Subcutaneous abdominal adipose tissue (tissue), 5 donors: ENCODE data around the gene CAMK2G.

ENCODE experiments used
- H3K27ac ChIP-seq: one replicate; pipeline ENCODE4 v1.7.0; 2013; ENCODE audit warnings: low read depth, mild to moderate bottlenecking, inconsistent platforms, low read length, moderate library complexity
- H3K27me3 ChIP-seq, 5 donors: one replicate each; pipeline ENCODE4 v1.7.0; 2013; ENCODE audit warnings: low read length in 5 of 5, inconsistent platforms in 1 of 5; ENCODE audit not compliant: control insufficient read depth in 5 of 5, insufficient read depth in 4 of 5
- H3K36me3 ChIP-seq, 5 donors: one replicate each; pipeline ENCODE4 v1.7.0; 2013; ENCODE audit warnings: low read length in 5 of 5; ENCODE audit not compliant: control insufficient read depth in 5 of 5, insufficient read depth in 5 of 5
- H3K4me1 ChIP-seq, 5 donors: one replicate each; pipeline ENCODE4 v1.7.0; 2013; ENCODE audit warnings: low read length in 5 of 5, mild to moderate bottlenecking in 3 of 5, moderate library complexity in 1 of 5; ENCODE audit not compliant: control insufficient read depth in 5 of 5, insufficient read depth in 5 of 5
- H3K4me3 ChIP-seq, 5 donors: one replicate each; pipeline ENCODE4 v1.7.0; 2013; ENCODE audit warnings: low read length in 5 of 5, low read depth in 1 of 5
- H3K9ac ChIP-seq, 5 donors: one replicate each; pipeline ENCODE4 v1.7.0; 2013; ENCODE audit warnings: low read length in 5 of 5, mild to moderate bottlenecking in 4 of 5, moderate library complexity in 3 of 5
- H3K9me3 ChIP-seq, 5 donors: one replicate each; pipeline ENCODE4 v1.7.0; 2013; ENCODE audit warnings: low read length in 5 of 5; ENCODE audit not compliant: control insufficient read depth in 5 of 5
- donor health status: healthy.
- donor health status: healthy.
- donor health status: healthy.
- donor health status: healthy.
- donor health status: healthy.

The CAMK2G gene

DNA sequence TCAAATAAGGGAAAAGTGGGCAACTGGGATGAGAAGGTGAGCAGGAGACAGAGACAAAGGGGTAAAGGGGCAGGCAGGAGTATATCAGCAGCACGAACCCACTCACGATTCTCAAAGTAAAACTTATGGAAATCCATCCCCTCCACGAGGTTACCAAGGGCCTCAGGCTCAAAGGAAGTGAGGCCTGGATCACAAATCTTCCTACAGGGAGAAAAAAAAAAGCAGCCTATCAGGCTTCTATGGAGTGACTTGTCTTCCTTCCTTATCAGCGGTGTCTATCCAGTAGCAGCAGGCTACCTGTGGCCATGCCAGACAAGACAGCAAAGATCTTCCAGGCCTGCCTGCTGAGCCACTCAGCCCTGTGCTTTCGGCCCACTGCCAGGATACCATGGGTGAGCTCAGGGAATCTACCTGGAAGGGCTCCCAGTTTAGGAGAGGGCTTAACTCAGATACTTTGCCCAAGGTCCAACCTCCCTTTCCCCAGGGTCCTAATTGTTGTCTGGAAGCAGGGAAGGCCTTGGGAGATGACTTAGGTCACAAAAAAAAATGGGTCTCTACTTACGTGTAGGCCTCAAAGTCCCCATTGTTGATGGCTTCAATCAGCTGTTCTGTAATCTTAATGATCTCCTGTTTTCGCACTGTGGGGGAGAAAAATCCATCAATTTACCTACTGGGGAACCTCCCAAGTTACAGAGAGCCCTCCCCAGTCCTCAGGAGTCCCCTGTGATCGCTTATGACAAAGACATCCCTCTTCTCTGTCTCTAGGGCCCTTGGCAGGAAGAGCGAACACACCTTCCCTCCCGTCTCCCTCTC is 57.2 kb downstream of the CAMK2G start:
- no peak overlapping the region for H3K9ac ChIP-seq
- H3K9me3 ChIP-seq: no peaks in the 10 kb centered on the region
- no peak overlapping the region for H3K4me3 ChIP-seq
- no peaks in the 10 kb centered on the region for H3K27me3 ChIP-seq
- H3K36me3 ChIP-seq: peaks cover 3 to 77% (median 41%) of the 10 kb centered on the region in 5 donors
- H3K4me1 ChIP-seq: peaks cover 0 to 24% (median 18%) of the 10 kb centered on the region in 5 donors
- peak overlapping the region; percentile 27 for H3K27ac ChIP-seq

DNA sequence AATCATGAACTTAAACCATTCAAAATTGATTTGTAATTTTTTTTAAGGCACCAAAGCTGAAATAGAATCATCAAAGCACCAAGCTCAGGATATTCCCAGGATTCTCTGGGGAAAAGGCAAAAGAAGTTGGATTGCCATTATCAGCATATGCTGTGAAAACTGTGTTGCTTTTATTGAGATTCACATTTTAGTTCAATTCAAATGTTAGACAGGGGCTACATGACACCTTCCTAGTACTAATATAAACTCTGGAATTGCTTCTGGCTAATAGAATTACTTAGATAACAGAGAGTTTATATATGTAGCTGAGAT is 58.7 kb downstream of the CAMK2G start:
- no peak overlapping the region for H3K4me3 ChIP-seq
- peaks cover 3 to 66% (median 34%) of the 10 kb centered on the region in 5 donors for H3K36me3 ChIP-seq
- H3K27me3 ChIP-seq: no peaks in the 10 kb centered on the region
- peak overlapping the region; percentile 3 for H3K27ac ChIP-seq
- H3K4me1 ChIP-seq: peaks cover 0 to 25% (median 20%) of the 10 kb centered on the region in 5 donors
- H3K9me3 ChIP-seq: no peaks in the 10 kb centered on the region
- no peak overlapping the region for H3K9ac ChIP-seq

DNA sequence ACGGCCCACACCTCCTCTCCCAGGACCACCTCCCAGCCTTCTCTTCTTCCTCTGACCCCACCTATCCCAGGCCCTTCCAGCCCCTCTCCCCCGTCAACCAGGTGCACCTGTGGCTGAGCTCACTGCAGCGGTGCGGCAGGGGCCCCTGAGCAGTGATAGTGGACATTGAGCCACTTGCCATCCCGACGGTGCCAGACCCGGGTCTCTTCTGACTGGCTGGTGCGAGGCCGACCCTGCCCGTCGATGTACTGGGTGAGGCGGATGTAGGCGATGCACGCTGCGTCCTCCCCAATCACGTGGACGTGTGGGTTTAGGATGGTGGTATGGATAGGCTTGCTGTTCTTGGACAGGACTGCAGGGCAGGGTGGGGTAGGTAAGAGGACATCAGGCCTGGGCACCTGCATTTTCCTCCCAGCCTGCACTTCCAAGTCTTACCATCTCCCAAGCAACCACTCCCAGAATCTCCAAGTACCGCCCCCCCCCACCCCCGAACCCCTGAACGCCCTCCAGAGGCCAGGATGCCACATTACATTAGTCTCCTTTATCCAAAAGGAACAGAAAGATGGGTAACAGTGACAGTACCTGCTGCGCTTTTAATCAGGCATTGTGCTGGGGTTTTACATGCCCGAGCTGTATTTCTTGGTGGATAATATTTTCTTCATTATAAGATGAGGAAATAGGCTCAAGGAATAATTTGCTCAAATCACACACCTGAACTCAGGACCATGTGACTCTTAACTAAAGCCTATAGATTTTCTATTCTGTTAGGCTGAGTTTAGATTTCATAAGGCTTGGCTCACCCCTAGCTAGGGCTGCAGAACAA is 59.2 kb downstream of the CAMK2G start:
- no peak overlapping the region for H3K9ac ChIP-seq
- no peak overlapping the region for H3K27ac ChIP-seq
- H3K4me3 ChIP-seq: no peak overlapping the region
- H3K36me3 ChIP-seq: peaks cover 3 to 66% (median 34%) of the 10 kb centered on the region in 5 donors
- H3K9me3 ChIP-seq: no peaks in the 10 kb centered on the region
- peaks cover 0 to 31% (median 25%) of the 10 kb centered on the region in 5 donors for H3K4me1 ChIP-seq
- H3K27me3 ChIP-seq: no peaks in the 10 kb centered on the region

DNA sequence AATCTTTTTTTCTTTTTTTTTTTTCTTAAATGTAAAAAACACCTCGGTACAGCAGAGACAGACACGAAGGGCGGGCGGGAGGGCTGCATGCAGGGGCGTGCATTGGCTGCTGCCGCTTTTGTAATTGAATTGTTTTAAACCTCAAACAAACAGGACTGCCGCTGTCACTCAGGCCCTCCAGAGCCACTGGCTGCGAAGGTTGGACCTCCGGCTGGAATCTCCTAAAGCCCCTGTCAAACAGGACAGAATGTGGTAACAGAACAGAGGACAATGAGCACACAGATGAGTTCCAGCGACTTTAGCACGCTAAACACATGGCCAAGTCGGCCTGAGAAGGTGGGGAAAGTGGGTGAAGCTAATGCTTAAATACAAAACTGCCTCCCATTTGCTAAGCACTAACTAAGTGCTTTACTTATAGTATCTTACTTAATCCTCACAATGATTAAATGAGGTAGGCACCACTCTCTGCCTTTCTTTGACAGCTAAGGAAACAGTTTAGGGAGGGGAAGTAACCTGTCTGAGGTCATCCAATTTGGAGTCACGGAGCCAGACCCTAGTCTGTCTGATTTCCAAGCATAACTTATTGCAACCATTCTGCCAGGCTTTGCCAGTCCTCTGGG is 60.0 kb downstream of the CAMK2G start:
- no peak overlapping the region for H3K9ac ChIP-seq
- peaks cover 0 to 38% (median 29%) of the 10 kb centered on the region in 5 donors for H3K4me1 ChIP-seq
- no peaks in the 10 kb centered on the region for H3K27me3 ChIP-seq
- H3K4me3 ChIP-seq: no peak overlapping the region
- peaks cover 3 to 59% (median 34%) of the 10 kb centered on the region in 5 donors for H3K36me3 ChIP-seq
- no peak overlapping the region for H3K27ac ChIP-seq
- H3K9me3 ChIP-seq: no peaks in the 10 kb centered on the region

DNA sequence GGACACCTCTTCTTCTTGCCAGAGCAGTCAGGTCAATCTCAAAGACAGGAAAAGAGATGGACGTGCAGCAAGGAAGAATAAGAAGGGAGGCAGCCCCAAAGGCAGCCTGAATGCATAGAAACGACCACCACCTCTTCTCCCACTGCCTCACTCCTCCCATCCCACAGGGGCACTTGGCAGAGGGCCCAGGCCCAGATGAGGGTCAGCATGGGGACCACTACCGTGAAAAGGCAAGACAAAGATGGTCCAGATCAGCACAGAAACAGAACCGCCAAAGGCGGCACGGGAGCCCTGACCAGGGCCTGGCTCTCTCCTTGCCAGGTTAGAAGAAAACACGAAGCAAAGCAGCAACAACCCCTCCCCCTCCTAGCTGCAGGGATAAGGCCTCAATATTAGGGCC is 61.0 kb downstream of the CAMK2G start:
- H3K4me1 ChIP-seq: peaks cover 0 to 35% (median 29%) of the 10 kb centered on the region in 5 donors
- H3K9ac ChIP-seq: no peak overlapping the region
- no peaks in the 10 kb centered on the region for H3K9me3 ChIP-seq
- H3K4me3 ChIP-seq: no peak overlapping the region
- no peaks in the 10 kb centered on the region for H3K27me3 ChIP-seq
- H3K36me3 ChIP-seq: peaks cover 3 to 56% (median 33%) of the 10 kb centered on the region in 5 donors
- H3K27ac ChIP-seq: no peak overlapping the region

DNA sequence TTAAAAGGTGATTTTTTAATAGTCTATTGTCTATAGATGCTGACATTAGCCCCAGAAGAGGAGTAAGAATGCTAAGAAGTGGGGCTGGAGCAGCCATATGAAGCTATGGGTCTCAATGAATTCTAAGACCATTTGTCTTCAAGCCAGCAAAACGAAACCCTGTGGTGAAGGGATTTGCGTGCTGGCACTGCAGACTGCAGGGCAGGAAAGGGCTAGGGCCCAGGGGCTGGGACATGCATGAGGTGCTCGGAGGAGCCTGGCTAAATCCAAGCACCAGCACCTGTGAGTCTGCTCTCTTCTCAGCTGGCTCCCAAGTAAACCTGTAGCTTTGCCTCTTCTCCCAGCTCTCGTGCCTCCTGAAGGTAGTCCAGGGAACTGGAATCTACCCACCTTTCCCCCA is 61.7 kb downstream of the CAMK2G start:
- Histone ChIP-seq H3K27me3 (no peaks in the 10 kb centered on the region), H3K27ac (no peak overlapping the region), H3K9me3 (no peaks in the 10 kb centered on the region), H3K4me3 (no peak overlapping the region), H3K9ac (no peak overlapping the region), H3K4me1 (peaks cover 0 to 35% (median 27%) of the 10 kb centered on the region in 5 donors), H3K36me3 (peaks cover 3 to 56% (median 39%) of the 10 kb centered on the region in 5 donors)

DNA sequence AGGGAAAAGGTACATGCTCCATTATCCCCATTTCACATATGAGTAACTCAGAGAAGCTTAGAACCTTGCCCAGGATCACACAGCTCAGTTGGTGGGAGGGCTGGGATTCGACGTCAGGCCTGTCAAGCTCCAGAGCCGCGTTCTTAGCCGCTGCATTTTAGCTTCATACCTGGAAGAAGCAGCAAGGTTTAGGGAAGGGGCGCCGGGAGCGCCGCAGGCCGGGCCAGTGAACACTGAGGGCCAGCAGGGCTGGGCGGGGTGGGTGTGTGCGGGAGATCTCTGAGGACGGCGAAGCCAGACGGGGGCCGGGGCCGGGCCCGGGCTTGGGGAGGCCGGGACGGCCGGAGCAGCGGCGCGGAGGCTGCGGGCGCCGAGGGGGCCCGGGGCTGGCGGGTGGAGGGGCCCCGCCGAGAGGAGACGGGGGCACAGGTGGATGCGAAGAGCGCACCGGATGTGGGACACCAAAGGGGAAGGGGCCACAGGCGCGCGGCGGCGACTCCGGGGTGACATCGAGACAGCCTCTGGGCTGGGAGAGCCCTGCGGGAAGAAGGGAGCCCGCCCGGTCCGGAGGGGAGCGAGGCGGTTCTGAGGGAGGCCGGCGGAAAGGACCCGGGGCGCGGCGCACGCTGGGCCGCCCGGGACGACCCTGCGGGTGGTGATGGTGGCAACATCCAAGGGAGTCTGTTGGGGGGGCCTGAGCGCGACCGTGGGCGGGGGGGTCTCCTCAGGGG is 63.5 kb downstream of the CAMK2G start:
- Histone ChIP-seq H3K27me3 (no peaks in the 10 kb centered on the region), H3K27ac (peak overlapping the region; percentile 81), H3K4me1 (peaks cover 4 to 27% (median 26%) of the 10 kb centered on the region in 5 donors), H3K9ac (peak overlapping the region in 4 of 5 donors; percentile 69 to 97 (median 88)), H3K36me3 (peaks cover 2 to 58% (median 45%) of the 10 kb centered on the region in 5 donors), H3K9me3 (no peaks in the 10 kb centered on the region), H3K4me3 (peak overlapping the region; percentile 70 to 84 (median 76))

DNA sequence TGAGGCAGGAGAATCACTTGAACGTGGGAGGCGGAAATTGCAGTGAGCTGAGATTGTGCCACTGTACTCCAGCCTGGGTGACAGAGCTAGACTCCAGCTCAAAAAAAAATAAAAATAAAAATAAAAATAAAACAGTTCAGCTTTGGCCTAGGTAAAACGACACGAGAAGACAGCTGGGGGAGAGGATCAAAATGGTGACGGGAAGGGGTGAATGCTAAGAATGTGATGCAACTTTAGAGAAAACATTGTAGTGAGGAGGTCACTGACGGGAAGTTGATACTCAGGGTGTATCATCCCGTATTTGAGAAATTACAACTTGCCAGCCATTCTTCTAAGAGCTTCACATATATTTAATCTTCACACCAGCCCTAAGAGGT is 64.0 kb downstream of the CAMK2G start:
- Histone ChIP-seq H3K27me3 (no peaks in the 10 kb centered on the region), H3K9me3 (no peaks in the 10 kb centered on the region), H3K36me3 (peaks cover 0 to 61% (median 51%) of the 10 kb centered on the region in 5 donors), H3K9ac (peak overlapping the region in 4 of 5 donors; percentile 69 to 97 (median 88)), H3K4me3 (peak overlapping the region; percentile 70 to 84 (median 76)), H3K4me1 (peaks cover 4 to 26% (median 22%) of the 10 kb centered on the region in 5 donors), H3K27ac (peak overlapping the region; percentile 81)

DNA sequence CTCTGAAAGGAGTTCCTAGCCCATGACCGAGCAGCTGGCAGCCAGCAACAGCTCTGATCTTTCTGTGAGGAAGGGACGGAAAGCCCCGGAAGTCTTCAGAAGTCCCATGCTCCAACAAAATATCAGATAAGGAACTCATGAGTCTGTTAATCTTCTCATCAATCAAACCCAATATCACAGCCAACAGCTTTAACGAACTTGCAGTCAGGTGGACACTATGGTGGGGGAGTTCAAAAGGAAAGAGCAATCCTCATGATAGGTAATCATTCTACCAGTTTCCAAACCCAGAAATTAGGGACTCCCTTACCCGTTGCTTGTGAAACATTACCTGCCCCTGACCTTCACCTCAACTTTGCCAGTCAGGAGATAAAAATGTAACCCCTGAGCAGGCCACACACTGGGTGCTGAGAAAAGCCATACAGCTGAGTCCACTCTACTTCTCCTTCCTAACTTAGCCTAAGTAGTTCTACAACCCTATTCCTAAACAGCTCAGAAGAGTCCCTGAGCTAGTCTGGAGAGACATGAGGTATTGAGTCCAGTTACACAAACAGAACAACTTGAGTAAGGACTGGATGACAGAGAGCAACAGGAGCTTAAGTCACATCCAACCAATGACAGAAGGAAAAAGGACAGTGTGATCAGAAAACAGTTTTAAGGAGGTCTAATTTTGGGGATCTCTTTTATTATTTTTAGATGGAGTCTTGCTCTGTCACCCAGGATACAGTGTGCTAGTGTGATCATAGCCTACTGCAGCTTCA is 65.1 kb downstream of the CAMK2G start:
- peak overlapping the region in 1 of 5 donors; percentile 38 for H3K9ac ChIP-seq
- peaks cover 4 to 26% (median 21%) of the 10 kb centered on the region in 5 donors for H3K4me1 ChIP-seq
- no peak overlapping the region for H3K4me3 ChIP-seq
- H3K27me3 ChIP-seq: no peaks in the 10 kb centered on the region
- H3K9me3 ChIP-seq: no peaks in the 10 kb centered on the region
- no peak overlapping the region for H3K27ac ChIP-seq
- H3K36me3 ChIP-seq: peaks cover 0 to 61% (median 51%) of the 10 kb centered on the region in 5 donors
